ENCODE data around the gene RNF213.

GRCh38 chr17:80442323-80442659, 181.6 kb downstream of the RNF213 start:
- TF ChIP-seq POLR2AphosphoS5 (IDR thresholded peaks at IDR 0.05) (no peak), CTCF (IDR thresholded peaks at IDR 0.05 in 8 of 11, conservative IDR thresholded peaks at IDR 0.05 in 3 of 11) (no peak), POLR2A (IDR thresholded peaks at IDR 0.05) (no peak)
